SK-N-SH treated with all-trans-retinoic acid at 6 μM for 48 hours (cell line): ENCODE data around the gene ARHGEF10L.
A peak's percentile ranks its signal among the peaks of the same experiment; 100 is the strongest.

Experiments
- ATAC-seq: fragments of 200-7000 bp; cut with Tn5 transposase; 3 replicates; pipeline ENCODE4 v1.9.1; 2020; ENCODE audit warnings: mild to moderate bottlenecking, moderate library complexity
- ARNTL ChIP-seq: fragments of 450-650 bp; formaldehyde crosslinking; IDR thresholded peaks from 2 replicates; pipeline ENCODE4 v1.5.0; 2020; ENCODE audit warnings: low read depth, mild to moderate bottlenecking, moderate library complexity, borderline replicate concordance
- BACH2 ChIP-seq: fragments of 250-450 bp; sonication (Bioruptor Pico); IDR thresholded peaks from 2 replicates; pipeline ENCODE4 v1.9.0; 2021; ENCODE audit warnings: mild to moderate bottlenecking, borderline replicate concordance
- CSDC2 ChIP-seq: fragments of 250-450 bp; sonication (Bioruptor Pico); IDR thresholded peaks from 2 replicates; pipeline ENCODE4 v1.5.0; 2020; ENCODE audit warnings: mild to moderate bottlenecking, moderate library complexity
- CSRNP3 ChIP-seq: fragments of 250-450 bp; sonication (Bioruptor Pico); IDR thresholded peaks from 2 replicates; pipeline ENCODE4 v1.5.1; 2021; ENCODE audit warnings: mild to moderate bottlenecking, moderate library complexity
- ESRRG ChIP-seq: fragments of 250-450 bp; sonication (Bioruptor Pico); IDR thresholded peaks from 2 replicates; pipeline ENCODE4 v1.6.1; 2021; ENCODE audit warnings: mild to moderate bottlenecking
- GLIS3 ChIP-seq: fragments of 250-450 bp; sonication (Bioruptor Pico); IDR thresholded peaks from 2 replicates; pipeline ENCODE4 v1.5.0; 2020; ENCODE audit warnings: mild to moderate bottlenecking, moderate library complexity
- ISL1 ChIP-seq: fragments of 250-450 bp; sonication (Bioruptor Pico); IDR thresholded peaks from 2 replicates; pipeline ENCODE4 v2.1.2; 2022; ENCODE audit warnings: mild to moderate bottlenecking, moderate library complexity
- PATZ1 ChIP-seq: fragments of 250-450 bp; sonication (Bioruptor Pico); IDR thresholded peaks from 2 replicates; pipeline ENCODE4 v1.8.0; 2020; ENCODE audit warnings: mild to moderate bottlenecking, moderate library complexity, borderline replicate concordance
- POU6F1 ChIP-seq: fragments of 250-450 bp; sonication (Bioruptor Pico); IDR thresholded peaks from 2 replicates; pipeline ENCODE4 v1.8.0; 2021; ENCODE audit warnings: low read depth, mild to moderate bottlenecking, moderate library complexity, borderline replicate concordance
- PPARA ChIP-seq: fragments of 250-450 bp; sonication (Bioruptor Pico); IDR thresholded peaks from 2 replicates; pipeline ENCODE4 v1.5.0; 2020; ENCODE audit warnings: mild to moderate bottlenecking, borderline replicate concordance
- RARB ChIP-seq: fragments of 250-450 bp; sonication (Bioruptor Pico); IDR thresholded peaks from 2 replicates; pipeline ENCODE4 v1.8.0; 2021; ENCODE audit warnings: mild to moderate bottlenecking, moderate library complexity
- SNAI2 ChIP-seq: fragments of 250-450 bp; sonication (Bioruptor Pico); IDR thresholded peaks from 2 replicates; pipeline ENCODE4 v1.5.0; 2020; ENCODE audit warnings: mild to moderate bottlenecking, moderate library complexity
- TOX ChIP-seq: fragments of 250-450 bp; sonication (Bioruptor Pico); IDR thresholded peaks from 2 replicates; pipeline ENCODE4 v1.8.0; 2021; ENCODE audit warnings: mild to moderate bottlenecking, moderate library complexity, borderline replicate concordance
- TSHZ2 ChIP-seq: fragments of 250-450 bp; sonication (Bioruptor Pico); IDR thresholded peaks from 2 replicates; pipeline ENCODE4 v1.5.0; 2020; ENCODE audit warnings: mild to moderate bottlenecking, moderate library complexity
- ZC3H10 ChIP-seq: fragments of 250-450 bp; sonication (Bioruptor Pico); IDR thresholded peaks from 2 replicates; pipeline ENCODE4 v1.5.1; 2021; ENCODE audit warnings: mild to moderate bottlenecking, moderate library complexity
- ZFP30 ChIP-seq: fragments of 450-650 bp; formaldehyde crosslinking; IDR thresholded peaks from 2 replicates; pipeline ENCODE4 v1.5.0; 2022; ENCODE audit warnings: mild to moderate bottlenecking, moderate library complexity
- ZNF70 ChIP-seq: fragments of 450-650 bp; formaldehyde crosslinking; IDR thresholded peaks from 2 replicates; pipeline ENCODE4 v1.5.0; 2020; ENCODE audit warnings: mild to moderate bottlenecking, moderate library complexity

The ARHGEF10L gene

GRCh38 chr1:17653276-17653675 lies 113.8 kb downstream of the ARHGEF10L start:
- ATAC-seq: no peak
- TF ChIP-seq TSHZ2 (CRISPR knock-in tag) (no peak), BACH2 (CRISPR knock-in tag) (no peak), ZNF70 (CRISPR knock-in tag) (no peak), ISL1 (CRISPR knock-in tag) (no peak), ESRRG (CRISPR knock-in tag) (no peak), PATZ1 (no peak), TOX (CRISPR knock-in tag) (no peak), PPARA (CRISPR knock-in tag) (no peak), POU6F1 (no peak)
- TF ChIP-seq, all 23 proteins: peak for 0

GRCh38 chr1:17653728-17654351 lies 114.3 kb downstream of the ARHGEF10L start:
- TF ChIP-seq SNAI2: no peak
- TF ChIP-seq ARNTL: no peak
- TF ChIP-seq CSDC2 (CRISPR knock-in tag): no peak
- ATAC-seq: peak; percentile 91

GRCh38 chr1:17654519-17654918 lies 115.0 kb downstream of the ARHGEF10L start:
- no peak for ATAC-seq
- TF ChIP-seq RARB (CRISPR knock-in tag): no peak
- TF ChIP-seq PPARA (CRISPR knock-in tag): no peak
- TF ChIP-seq ZFP30 (CRISPR knock-in tag): no peak

- TF ChIP-seq CSDC2 (CRISPR knock-in tag) (no peak), ARNTL (no peak), ZC3H10 (CRISPR knock-in tag) (no peak), GLIS3 (CRISPR knock-in tag) (no peak), ISL1 (CRISPR knock-in tag) (no peak), CSRNP3 (CRISPR knock-in tag) (no peak), BACH2 (CRISPR knock-in tag) (no peak), SNAI2 (no peak), POU6F1 (no peak), TSHZ2 (CRISPR knock-in tag) (no peak)
- no peak for ATAC-seq
These were observed 115.7 kb downstream of the ARHGEF10L start for GRCh38 chr1:17655169-17655568.
